ENCODE measurements around the gene SLC6A1.

SLC6A1 gene

DNA sequence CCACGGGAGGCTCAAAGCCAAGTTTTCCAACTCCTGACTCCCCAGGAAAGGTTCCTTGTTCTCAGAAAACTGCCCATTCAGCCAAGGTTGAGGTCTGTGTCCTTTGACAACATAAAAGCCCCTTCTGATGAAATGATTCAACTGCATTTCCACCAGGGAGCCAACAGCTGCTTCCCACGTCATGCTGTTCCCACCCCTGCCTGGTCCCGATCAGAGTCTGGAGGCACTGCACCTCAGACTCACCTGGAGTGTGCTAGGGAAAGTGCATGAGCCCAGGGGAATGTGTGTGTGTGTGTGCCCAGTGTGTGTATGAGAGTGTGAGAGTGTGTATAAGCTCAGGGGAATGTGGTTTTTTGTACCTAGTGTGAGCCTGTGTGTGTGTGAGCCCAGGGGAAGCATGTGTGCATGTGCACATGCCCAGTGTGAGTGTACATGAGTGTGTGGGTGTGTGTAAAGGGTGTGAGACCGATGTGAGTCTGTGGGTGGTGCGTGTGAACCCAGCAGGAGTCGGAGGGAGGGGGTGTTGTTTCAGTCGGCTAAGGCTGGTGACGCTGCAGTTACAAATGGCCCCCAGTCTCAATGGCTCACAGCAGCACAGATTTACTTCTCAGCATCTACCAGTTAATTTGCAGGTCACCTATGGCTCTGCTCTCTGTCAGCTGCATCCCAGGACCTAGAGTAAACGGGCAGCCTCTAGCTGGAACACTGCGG, 20.3 kb upstream of the SLC6A1 start:
- DNase-seq, result no peak

DNA sequence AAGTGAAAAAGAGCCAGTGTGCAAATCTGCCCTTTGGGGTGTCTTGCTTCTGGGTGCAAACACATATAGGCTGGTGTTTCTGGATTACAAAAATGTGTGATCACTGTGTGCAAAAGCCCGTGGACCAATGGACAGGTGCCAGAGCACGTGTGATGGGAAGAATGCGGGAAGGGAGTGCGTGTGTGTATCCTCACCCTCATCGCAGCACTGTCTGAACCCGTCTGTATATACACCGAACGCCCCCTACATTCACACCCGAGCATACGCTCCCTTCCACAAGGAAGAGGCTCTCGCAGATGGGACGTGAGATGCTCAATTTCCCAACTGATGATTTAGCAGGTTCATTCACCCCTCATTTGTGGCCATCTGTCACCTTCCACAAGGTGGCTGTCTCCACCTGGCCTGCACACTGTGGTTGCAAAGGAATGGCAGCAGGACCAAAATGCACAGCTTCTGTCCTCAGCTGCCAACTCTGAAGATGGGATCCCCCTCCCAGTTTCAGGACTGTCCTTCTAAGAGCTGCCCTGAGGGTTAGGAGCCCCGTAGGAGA, 19.4 kb upstream of the SLC6A1 start:
- DNase-seq, result no peak

- no peak for DNase-seq
Observed at GRCh38 chr3:10974131-10974530, 18.4 kb upstream of the SLC6A1 start.

DNA sequence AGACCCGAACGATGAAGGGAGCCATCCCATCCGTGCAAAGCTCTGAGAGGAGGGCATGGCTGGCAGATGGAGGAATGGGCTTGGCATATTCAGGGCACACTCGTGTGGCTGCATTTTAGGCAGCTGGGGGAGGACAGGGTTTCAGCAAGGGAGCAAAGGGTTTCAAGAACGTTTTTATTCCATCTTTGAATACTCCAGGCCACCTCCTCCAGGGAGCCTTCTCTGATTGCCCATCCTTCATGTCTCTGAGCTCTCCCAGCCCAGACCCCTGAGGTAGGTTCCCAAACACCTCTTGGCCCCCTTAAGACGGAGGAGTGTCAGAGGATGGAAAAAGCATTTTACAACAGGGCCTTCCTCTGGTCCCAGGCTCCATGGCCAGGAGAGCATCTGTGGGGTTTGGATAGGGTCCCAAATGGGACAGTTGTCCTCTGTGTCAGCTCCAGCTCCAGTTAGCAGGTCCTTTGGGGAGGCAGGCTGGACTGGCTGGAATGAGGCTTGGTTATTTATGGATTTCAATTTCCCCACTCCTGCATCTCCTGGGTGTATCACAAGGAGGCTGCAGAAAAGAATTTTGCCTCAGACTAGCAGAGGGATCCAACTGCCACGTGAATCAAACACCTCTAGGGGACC, 17.7 kb upstream of the SLC6A1 start:
- DNase-seq, result no peak

GRCh38 chr3:10975695-10976234, 16.8 kb upstream of the SLC6A1 start:
- DNase-seq, result no peak

GRCh38 chr3:10976770-10977169, 15.8 kb upstream of the SLC6A1 start:
- DNase-seq, result no peak

DNA sequence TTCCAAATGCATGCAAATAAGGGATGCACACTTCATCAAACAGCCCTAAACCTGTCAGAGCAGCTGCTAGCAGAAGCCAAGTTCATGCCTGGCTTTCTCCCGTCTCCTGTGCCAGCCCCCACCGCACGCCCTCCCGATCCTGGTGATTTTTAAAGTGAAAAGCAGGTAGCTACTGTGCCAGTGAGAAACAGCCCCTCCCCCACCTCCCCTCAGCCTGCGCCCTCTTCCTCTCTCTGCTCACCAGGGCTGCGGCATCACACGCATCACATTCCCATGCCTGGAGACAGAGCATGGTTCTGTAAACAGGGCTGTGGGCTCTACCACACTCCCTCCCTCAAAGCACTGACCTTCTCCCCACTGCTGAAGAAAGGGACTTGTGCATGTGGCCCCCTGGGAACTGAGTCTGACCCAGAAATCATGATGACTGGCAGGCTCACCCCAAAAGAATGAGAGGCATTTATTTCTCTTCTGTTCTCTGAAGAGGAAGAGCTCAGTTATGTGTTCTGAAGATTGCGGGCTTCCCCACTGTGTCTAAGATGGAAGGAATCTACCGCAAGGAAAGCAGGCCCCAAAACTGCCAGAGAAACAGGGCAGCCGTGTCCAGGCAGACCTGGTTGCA, 14.5 kb upstream of the SLC6A1 start:
- no peak for DNase-seq

- DNase-seq, result no peak
Observed at GRCh38 chr3:10978956-10979355, 13.6 kb upstream of the SLC6A1 start.

DNA sequence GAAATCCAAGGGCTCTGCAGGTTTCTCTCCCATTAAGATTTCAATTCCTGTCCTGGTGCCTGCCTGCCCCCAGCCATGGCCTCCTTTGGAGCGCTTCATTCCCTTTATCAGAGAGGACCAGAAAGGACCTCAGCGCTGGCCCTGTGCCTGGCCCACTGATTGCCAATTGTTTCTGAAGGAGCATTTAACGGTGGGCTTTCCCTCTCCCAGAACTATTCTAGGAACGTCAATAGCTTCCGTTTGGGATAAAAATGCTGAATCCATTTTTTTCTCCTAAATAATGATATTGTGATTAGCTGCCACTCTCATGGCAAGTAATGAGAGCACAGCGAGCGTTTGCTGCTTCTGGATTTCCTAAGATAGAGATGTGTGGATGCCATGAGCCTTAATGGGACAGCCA, 12.2 kb upstream of the SLC6A1 start:
- DNase-seq, result no peak

GRCh38 chr3:10981031-10981430, 11.5 kb upstream of the SLC6A1 start:
- no peak for DNase-seq

GRCh38 chr3:10981961-10982360, 10.6 kb upstream of the SLC6A1 start:
- no peak for DNase-seq

DNA sequence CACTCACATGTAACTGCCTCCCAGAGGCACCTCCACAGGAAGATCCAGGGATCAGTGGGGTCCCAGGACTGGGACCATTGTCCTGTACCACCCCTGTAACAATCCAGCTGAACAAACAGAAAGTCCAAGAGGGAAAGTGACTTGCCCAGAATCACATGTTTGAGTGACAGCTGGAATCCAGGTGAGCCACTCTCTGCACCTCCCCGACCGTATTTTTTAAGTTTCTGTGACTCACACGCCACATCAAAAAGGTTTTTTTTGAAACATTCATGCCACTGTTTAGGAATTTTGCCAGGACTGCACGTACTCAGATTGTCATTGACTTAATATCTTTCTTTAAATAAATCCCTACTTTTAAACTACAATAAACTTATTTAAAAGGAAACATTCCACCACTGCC, 9.8 kb upstream of the SLC6A1 start:
- DNase-seq, result no peak

GRCh38 chr3:10983219-10983916, 9.2 kb upstream of the SLC6A1 start:
- no peak for DNase-seq

- no peak for DNase-seq
Observed at GRCh38 chr3:10984371-10984896, 8.1 kb upstream of the SLC6A1 start.

GRCh38 chr3:10985181-10985580, 7.4 kb upstream of the SLC6A1 start:
- no peak for DNase-seq

- no peak for DNase-seq
Observed at GRCh38 chr3:10986592-10986991, 6.0 kb upstream of the SLC6A1 start.

DNA sequence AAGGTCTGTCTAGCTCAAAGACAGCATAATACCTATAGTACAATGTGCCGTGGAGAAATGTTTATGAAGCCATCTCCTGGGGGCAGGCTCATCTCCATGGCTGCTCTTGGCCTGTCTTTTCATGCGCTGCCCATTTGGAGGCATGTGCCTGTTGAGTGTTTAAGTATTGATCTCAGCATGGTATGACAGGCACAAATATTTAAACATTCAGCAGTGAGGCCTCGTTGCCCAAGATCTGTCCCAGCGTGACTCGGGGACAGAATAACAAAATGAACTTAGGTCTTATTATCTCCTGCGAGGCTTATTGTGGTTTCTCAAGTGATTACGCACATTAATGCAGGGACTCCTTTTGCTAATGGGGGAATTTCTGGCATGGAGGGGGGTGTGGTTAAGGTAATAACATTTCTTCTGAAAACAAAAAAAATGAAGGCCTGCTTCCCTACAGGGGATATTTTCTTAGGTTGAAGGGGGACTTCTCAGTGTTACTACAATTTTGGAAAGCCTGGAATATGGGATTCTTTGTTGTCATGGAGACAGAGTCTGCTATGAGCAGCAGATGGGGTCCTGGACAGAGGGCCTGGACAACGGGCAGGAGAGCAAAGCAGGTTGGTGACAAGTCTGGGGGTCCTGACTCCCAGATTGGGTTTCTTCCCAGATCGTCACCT, 4.4 kb upstream of the SLC6A1 start:
- no peak for DNase-seq

- no peak for DNase-seq
Observed at GRCh38 chr3:10988991-10989484, 3.5 kb upstream of the SLC6A1 start.

- DNase-seq, result no peak
Observed at GRCh38 chr3:10992943-10993728, 588 bp downstream of the SLC6A1 start.

GRCh38 chr3:10993729-10994065, 1.1 kb downstream of the SLC6A1 start:
- DNase-seq, result no peak

GRCh38 chr3:10994306-10994705, 1.8 kb downstream of the SLC6A1 start:
- DNase-seq, result no peak

- DNase-seq, result no peak
Observed at GRCh38 chr3:10995871-10996270, 3.3 kb downstream of the SLC6A1 start.

All from SIG-M5 (cell line).